Hindlimb muscle (tissue), 1 donor: ENCODE measurements around the gene CCDC134. TPM values are rescaled to one million over a fixed set of nuclear protein-coding genes. Genes with fewer than 3 reads are reported as not detected.
A peak's percentile ranks its signal among the peaks of the same experiment; 100 is the strongest.
"Not testable (repeated sequence)": the region's sequence is repeated elsewhere in the genome, so short reads cannot be mapped to it uniquely, and the experiment has no call there.

Experiments
- DNase-seq: peaks from one replicate; pipeline ENCODE4 v3.0.0-alpha.2; 2013
- polyA plus RNA-seq: library from polyadenylated mRNA; unstranded; fragments of 120-200 nt; gene quantifications from one replicate; pipeline ENCODE4 v1.2.1, GENCODE V29; 2013; ENCODE audit not compliant: insufficient read length

CCDC134 gene
- polyA plus RNA-seq, 1 donor: 10.2 TPM

DNA sequence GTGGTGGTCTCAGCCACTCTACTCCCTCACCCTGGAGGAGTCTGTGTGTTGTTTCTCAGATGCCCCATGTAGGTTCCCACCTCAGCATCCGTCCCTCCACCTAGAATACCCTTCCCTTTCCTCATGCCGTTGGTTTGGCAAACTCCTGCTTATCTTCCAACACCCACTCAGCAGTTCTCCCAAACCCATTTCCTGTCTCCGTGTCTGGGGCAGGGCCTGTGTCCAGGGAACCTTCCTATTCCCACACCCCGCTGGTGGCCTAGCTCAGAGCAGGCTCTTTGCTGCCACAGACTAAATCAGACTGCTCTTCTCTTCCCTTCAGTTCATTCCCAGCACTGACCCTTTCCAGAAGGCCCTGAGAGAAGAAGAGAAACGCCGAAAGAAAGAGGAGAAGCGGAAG is 24.9 kb downstream of the CCDC134 start:
- no peak for DNase-seq

DNA sequence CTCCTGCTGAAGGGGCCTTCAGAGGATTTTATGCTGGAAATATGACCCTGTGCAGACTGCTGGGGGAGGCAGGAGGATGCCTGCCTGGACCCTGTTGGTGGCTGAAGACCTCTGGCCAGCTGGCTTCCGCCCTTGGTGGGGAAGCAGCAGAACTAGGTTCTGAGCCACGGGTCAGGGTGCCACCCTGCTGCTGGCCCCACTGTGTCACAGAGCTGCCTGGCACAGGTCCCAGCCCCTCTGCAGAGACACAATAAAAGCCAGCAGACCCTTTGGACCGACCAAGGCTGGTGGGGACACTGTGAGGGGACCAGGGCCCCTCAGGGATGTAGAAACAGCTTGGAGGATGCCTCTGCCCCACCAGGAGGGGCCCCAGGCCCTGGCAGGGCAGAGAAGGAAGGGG is 25.5 kb downstream of the CCDC134 start:
- no peak for DNase-seq

DNA sequence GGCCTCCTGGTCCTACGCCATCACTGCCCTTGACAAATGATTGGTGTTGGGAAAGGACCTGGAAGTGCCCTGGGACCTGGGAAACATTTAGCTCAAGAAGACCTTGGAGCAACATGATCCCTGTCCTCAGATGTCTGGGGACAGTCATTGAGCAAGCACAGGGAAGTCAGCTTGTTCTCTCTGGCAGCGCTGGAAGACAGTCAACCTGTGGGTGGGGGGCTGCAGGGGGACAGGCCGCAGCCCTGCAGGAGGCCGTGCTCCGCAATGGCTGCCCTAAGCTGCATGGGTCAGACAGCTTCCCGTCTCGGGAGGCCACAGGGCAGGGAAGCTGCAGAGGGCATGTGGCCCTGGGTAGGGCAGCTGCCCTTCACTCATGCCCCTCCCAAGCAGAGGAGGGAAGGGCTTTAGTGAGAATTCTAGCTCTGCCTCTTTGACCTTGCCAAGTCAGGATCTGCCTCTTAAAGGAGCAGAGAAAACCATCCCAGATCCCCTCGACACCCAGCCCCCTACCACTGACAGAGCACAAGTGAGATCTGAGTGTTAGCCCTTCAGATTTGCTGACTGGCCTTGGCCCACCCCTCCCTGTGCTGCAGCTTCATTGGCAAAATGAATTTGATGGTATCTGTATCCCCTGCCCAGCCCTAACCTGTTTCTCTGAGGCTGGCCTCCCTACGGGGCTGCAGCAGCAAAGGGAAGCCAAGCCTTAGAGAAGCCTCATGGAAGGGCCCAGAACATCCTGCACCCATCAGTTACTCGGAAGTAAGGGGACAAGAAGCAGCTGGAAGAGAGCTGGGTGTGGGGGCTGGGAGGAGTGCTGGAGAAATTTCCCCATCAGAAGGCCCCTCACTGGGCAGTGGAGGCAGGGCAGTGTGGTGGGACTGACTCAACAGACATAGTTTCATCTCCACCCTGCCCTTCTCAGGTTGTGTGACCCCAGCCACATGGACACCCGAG is 26.2 kb downstream of the CCDC134 start:
- DNase-seq: no peak

DNA sequence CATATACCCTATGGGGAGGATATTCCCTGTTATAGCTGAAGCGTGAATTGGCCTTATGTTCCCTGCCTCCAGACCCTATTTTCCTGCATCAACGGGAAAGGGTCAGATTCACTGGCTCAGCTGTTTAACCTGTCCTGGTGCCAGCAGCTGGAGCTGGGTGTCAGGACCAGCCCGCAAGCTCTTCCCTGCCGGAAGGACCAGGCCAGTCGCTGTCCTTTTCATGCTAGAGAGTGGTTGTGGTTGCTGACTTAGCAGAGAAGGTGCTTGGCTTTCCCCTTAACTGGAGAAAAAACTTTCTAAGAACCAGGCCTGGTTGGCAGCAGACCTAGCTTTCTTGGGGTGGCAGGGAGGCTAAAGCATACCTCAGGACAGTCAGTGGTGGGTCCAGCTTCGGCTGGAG is 27.2 kb downstream of the CCDC134 start:
- no peak for DNase-seq

DNA sequence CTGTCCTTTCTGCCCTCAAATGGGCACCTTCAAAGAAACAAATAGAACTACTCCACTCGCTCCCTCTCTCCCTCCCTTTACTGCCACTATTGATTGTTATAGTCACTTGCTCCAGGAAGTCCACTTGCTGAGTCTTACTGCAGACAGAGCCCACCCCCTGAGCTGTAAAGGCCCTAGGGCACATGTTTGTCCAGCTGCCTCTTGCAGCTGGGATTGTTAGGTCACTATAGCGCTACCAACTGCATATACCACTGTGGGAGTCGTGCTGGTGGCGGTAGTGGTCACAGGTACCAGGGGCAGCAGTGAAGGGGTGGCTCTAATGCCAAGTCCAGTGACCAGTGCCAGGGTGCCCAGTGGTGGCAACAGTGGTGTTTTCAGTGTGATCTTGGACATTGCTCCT is 28.0 kb downstream of the CCDC134 start:
- DNase-seq: no peak

DNA sequence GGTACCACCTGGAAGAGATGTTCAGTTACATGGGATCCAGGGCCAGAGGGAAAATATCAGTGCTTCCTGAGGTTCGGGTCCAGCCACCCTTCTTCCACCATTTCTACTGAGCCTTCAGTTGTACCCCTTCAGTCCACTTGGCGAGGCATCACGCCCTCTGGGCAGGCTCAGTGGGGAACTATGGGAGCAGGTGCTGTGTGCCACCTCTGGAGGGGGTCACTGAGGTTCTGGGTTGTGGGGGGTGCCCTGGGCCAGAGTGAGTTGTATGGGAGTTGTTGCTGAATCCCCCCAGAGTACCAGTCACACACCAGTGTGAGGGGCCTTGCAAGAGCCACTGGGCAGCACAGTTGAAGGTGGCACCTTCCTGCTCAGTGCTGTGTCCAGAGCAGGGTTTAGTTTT is 29.7 kb downstream of the CCDC134 start:
- no peak for DNase-seq

DNA sequence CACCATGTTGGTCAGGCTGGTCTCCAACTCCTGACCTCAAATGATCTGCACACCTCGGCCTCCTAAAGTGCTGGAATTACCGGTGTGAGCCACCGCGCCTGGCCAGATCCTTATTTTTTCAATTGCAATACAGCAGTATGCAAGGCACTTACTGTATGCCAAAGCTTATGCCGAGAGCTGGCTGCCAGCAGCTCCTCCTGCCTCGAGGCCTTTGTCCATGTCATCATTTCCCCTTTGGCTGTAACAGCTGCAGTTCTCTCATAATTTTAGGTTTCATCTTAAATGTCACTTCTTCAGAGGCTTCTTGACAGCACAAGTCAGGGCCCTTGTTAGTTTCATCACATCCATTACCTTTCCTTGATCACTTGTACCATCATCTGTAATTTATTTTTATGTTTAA is 30.9 kb downstream of the CCDC134 start:
- DNase-seq: peak; percentile 41

DNA sequence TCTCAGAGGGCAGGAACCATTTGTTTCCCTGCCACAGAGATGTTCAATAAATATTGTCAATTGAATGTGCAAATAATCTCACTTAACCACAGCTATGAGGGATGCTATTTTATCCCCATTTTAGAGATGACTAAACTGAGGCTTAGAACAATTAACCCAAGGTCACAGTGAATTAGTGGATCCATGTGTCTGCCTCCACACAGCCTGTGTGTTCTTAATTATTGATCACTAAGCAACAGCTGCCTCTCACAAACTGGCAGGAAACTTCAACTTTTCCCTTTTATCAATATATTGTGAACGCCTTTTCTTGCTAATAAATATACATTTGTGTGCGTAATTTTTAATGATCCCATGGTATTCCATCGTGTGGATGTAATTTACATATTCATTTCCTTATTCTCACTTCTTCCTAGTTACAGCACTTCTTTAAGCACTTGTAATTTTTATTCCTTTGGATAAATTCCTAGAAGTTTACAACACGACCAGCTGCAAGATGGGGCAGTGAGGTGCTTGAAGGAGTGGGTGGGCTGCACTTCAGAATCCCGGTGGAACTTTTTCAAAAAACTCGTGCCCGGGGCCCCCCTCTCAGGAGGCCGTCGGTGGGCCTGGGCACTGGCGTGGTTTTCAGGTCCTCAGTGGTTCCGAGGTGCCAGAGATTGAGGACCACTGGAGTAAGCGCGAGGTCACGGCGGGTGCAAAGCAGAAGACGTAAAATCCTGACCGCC is 31.5 kb downstream of the CCDC134 start:
- DNase-seq: no peak

DNA sequence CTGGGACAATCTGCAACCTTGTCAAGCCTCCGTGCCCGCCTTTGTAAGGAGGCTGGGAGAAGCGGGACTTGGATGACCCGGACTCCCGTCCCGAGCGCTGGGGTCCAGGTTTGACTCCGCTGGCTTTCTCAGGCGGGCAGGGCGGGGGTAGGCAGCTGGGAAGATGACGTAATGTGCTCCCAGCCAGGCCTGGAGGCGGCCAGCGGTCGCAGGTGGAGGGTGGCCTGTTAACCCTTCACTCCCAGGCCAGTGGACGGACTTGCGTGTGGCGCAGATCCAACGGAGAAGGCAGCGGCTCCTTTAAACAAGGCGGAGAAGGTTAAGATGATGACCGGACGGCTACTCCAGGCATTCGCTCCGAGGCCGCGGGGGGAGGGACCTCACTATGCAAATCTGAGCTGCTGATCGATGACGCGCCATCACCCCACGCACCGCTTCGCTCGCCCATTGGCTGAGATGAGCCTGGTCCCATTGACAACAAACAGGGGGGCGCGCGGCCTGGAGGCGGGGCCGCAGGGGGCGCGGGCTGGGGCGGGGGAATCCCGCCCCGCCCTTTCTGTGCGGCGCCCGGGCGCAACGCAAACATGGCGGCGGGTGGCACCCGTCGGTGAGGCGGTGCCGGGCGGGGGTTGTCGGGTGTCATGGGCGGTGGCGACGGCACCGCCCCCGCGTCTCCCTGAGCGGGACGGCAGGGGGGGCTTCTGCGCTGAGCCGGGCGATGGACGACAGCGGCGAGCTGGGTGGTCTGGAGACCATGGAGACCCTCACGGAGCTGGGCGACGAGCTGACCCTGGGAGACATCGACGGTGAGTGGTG is 32.3 kb downstream of the CCDC134 start, which contains the start of gene SREBF2:
Gene SREBF2, plus strand, starts transcription at position 553 of the 816 bp plus-strand sequence. Its CDS starts 166 bp downstream, at position 719.
- DNase-seq: peak; percentile 100

DNA sequence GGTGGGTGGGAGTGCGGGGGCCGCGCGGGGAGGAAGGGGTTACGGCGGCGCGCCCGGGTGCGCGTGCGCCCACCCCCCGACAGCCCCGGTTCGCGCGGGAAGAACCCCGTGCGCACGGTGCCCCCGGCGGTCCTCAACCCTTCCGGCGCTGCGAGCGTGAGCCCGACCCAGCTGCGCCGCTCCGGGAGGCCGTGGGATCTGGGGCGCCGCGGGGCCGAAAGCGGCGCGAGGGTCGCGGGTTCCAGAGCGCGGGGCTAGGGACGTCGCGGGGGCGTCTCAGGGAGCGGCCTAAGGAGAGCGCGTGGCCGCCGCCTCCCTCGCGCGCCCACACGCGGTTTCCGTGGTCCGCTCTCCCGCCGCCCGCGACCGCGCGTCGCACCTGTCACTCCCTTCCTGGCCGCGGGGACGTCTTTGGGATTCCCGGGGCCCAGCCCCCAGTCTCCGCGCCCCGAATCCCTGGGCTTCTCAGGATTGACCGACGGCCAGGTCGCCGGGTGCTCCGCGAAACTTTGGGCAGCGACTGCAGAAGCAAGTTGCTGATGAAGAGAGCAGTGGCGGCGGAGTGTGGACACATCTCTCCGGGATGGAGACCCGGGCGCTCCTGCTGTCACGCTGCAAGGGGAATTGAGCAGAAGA is 33.0 kb downstream of the CCDC134 start:
- peak; percentile 57 for DNase-seq

DNA sequence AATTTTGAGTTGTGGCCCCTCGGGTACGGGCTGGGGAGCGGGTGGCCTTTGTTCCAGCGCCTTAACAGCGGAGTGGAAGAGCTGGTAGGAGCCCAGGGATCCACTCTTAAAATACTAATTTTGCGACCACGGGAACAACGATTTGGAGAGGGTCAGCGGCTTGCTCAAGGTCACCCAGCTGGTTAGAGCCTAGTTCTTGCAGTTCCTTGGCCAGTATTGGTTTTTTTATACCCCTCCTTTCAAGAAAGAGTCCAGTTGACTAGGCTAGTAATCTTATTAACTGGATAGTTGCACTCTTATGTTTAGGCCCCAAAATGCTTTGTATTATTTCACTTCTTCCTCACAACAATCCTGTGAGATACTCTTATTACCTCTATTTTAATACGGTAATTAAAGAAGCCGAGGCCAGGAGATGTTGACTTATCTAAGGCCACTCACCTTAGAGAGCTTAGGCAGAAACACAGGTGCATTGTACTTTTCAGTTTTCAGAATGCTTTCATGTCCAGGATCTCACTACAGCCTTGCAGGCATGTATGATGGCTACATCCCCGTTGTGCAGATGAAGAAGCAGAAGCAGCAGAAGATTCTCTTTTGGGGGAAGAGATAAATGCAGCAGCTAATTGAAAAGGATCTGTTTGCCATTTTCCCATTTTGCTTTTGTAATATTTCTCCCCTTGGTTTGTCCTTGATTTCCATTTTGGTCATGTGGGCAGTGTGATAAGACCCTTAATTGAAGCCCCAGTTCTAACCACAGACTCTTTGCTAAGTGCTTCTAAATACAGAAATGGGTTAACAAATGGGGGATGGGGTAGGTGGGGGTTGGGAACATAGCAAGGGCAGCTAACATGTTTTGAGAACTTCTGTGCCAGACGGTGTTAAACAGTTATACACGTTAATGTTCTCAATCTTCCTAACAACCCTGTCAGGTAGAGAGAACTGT is 33.8 kb downstream of the CCDC134 start:
- no peak for DNase-seq

DNA sequence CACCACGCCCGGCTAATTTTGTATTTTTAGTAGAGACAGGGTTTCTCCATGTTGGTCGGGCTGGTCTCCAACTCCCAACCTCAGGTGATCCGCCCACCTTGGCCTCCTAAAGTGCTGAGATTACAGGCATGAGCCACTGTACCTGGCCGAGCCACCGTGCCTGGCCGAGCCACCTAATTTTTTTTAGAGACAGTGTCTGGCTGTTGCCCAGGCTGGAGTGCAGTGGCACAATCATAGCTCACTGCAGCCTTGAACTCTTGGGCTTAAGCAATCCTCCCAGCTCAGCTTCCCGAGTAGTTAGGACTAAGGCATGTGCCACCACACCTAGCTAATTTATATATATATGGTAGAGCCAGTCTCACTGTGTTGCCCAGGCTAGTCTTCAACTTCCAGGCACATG is 35.0 kb downstream of the CCDC134 start:
- not testable (repeated sequence) for DNase-seq

DNA sequence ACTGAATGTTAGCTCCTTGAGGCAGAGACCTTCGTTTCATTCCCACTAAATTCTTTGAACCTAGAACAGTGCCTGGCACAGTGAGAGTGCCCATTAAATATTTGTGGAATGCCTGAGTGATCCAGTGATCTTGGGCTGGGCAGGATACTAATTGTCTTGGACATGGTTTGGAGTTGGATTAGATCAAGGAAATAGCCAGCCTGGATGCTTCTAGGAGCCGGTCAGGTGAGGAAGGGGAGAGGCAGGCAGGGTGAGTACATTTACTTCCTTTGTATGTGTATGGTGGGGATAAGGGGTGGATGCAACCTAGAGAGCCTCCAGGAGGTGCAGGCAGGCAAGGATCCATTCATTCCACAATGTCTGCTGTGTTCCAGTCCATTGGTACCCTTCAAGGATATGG is 36.1 kb downstream of the CCDC134 start:
- DNase-seq: no peak

DNA sequence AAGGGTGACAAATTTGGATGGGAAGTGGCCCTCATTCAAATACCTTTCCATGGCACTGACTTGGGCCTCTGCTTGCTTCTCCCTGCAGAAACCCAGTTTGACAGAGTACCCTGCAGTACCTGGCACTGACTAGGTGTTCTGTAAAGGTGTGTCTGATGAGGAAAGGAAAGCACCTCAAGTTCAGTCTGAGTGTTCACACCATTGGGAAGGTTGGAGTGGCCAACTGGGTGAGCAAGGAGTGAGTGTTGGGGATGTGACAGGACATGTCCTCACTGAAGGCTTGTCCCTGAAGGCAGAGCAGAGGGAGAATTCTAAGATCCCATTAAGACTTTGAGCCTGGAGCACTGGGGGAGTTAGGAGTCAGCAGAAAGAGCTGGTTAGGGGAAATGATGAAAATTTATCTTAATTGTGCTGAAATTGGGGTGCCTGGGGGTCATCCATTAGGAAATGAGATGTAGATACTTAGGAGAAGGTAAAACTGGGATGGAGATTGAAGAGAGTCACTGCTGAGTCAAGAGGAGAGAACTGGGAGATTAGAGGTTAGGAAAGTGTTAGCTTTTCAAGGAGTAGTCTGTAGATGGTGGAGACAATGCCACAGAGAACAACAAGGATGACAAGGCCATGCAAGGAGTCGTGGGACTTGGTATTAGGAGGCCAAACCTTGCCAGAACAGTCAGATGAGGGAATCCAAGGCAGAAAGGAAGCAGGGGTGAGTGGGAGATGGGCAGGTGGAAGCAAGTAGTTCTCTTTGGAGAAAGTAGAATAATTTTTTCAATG is 38.6 kb downstream of the CCDC134 start:
- DNase-seq: no peak

DNA sequence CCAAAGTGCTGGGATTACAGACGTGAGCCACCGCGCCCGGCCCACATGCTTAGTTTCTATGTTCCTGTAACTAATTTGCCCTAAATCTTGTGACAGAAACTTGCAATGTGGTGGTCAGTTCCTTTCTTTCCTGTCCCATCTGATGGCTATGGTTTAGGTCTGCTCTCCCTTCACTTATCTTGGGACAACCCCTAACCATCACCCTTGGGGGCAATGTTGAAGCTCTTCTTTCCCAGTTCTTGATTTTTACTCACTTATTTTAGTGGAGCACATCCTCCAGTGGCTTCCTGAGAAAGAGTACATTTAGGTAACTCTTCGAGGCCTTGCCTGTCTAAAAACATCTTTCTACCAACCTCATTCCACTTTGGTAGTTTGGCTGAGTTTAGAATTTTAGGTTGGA is 39.7 kb downstream of the CCDC134 start:
- no peak for DNase-seq

DNA sequence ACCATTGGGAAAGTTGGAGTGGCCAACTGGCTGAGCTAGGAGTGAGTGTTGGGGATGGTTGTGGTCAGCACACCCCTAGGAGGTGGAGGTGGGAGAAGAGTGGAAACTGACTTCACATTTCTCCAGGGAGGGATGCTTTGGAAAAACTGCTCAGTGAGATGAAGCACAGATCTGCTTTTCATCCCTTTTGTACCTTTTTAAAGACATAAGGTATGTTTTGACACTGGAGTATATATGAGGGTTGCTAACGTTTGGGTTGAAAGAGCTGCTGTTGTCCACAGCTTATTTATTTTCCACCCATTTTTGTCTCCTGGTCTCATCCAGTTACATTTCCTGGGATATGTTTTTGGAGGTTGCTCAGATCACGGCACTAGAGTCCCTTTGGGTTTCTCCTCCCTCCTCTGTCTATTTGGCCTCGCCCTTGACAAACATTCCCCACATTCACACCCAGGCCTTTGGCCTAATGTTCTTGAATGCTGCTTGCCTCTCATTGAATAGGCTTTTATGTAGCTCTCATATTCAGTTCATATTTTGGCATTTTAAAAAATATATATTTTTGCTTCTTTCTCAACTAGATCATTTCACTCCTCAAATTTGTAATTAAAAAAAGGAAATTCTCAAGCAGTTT is 40.7 kb downstream of the CCDC134 start:
- no peak for DNase-seq

DNA sequence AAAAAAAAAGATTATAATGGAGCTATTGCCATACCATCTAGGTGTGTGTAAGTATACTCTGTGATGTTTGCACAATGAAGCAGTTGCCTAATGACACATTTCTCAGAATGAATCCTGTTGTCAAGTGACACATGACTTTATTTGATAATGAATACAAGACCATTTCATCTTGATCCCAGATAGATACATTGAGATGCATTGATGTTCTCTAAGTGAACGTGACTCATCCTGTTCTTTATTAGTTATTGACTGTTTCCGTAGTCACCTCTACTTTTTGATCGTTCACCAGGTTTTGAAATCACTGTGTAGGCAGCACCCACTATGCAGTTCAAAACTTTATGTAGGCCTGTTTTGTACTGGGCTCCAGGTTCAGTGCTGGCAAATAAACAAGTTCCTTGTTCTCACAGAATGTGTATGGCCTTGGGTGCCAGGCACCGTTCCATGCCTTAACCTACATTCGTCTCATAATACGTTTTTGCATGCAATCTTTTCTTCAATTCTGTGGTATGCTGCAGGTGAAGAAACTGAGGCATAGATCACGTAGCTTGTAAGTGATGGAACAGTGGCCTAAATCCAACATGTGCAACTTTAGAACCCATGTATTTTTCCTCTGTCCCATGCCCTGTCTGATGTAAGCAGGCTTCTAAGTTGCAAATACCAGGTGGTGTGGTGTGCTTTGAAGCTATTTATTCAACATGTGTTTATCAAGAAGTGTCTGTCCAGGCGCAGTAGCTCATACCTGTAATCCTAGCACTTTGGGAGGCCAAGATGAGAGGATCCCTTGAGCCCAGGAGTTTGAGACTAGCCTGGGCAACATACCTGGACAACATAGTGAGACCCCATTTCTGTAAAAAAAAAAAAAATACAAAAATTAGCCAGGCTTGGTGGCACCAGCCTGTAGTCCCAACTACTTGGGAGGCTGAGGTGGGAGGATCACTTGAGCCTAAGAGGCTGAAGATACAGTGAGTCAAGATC is 42.8 kb downstream of the CCDC134 start:
- no peak for DNase-seq

DNA sequence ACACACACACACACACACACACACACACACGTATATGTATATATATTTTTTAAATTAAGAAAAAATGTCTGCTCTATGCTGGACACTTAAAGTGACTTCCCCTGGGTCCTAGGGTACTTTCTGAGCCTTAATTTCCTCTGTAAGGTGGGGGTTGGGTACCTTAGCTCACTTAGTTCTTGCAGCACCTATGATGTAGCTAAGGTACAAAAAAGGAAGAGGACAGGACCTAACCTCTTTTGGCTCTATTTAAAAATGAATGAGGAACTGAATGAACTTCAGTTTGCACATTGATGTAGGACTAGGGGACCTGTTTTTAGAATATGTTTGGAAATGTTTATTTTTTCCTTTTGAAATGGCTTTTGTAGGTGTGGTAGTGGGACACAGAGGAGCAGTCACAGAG is 43.6 kb downstream of the CCDC134 start:
- DNase-seq: no peak

DNA sequence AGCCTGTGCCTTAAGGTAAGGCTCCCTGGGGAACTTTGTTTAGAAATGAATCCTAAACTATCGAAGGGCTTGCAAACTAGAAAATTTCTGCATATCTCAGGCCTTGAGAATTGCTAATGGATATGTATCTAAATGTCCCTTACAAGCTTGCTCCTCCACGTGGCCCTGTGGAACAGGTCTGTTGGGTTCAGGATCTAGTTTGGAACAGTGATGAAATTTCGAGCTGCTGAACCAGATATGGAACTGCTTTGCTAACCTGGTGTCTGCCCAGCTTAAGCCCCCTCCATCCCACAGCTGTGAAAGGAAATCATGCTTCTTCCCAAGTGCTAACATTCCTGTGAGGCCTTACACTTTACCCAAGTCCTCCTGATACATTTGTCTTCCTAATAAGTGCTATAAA is 44.0 kb downstream of the CCDC134 start:
- no peak for DNase-seq
